SK-N-SH (cell line): ENCODE measurements around the gene AGTRAP.

ENCODE experiments used
- CHD2 ChIP-seq: fragments of 150-350 bp; IDR thresholded peaks from 2 replicates; pipeline ENCODE4 v1.6.1; 2018; ENCODE audit warnings: low read length; ENCODE audit not compliant: partially characterized antibody
- EP300 ChIP-seq, 2 experiments: IDR thresholded peaks; 2 replicates each; pipeline versions ENCODE4 v1.4.0 to v1.6.1; 2012; ENCODE audit warnings: borderline replicate concordance in 1 of 2, low read depth in 1 of 2, low read length in 1 of 2
- EZH2phosphoT487 ChIP-seq: fragments of 200-600 bp; sonication (generic); IDR thresholded peaks from 2 replicates; pipeline ENCODE4 v1.6.1; 2017; ENCODE audit warnings: low read depth, mixed run types, mild to moderate bottlenecking, antibody characterized with exemption, moderate library complexity, borderline replicate concordance
- FOXM1 ChIP-seq: IDR thresholded peaks from 2 replicates; pipeline ENCODE4 v1.4.0; 2012; ENCODE audit warnings: low read depth, mild to moderate bottlenecking
- NFIC ChIP-seq: IDR thresholded peaks from 2 replicates; pipeline ENCODE4 v1.4.0; 2012; ENCODE audit warnings: borderline replicate concordance
- POLR2AphosphoS5 ChIP-seq: IDR thresholded peaks from 2 replicates; pipeline ENCODE4 v1.6.1; 2012; ENCODE audit warnings: low read depth, low read length
- RFX5 ChIP-seq: IDR thresholded peaks from 2 replicates; pipeline ENCODE4 v1.6.1; 2012; ENCODE audit warnings: mild to moderate bottlenecking, improper control_type of control experiment, low read length
- TAF1 ChIP-seq: IDR thresholded peaks from 2 replicates; pipeline ENCODE4 v1.6.1; 2012; ENCODE audit warnings: low read depth, mild to moderate bottlenecking, low read length, moderate library complexity, borderline replicate concordance
- TF ChIP-seq, protein P1 (sequence below): fragments of 200-600 bp; sonication (generic); IDR thresholded peaks from 2 replicates; pipeline ENCODE4 v1.6.1; 2017; ENCODE audit warnings: antibody characterized with exemption, mild to moderate bottlenecking, moderate library complexity
- TF ChIP-seq, protein P2 (sequence below): IDR thresholded peaks from 2 replicates; pipeline ENCODE4 v1.4.0; 2012; ENCODE audit warnings: low read depth, borderline replicate concordance
- TF ChIP-seq, protein P3 (sequence below): IDR thresholded peaks from 2 replicates; pipeline ENCODE4 v1.4.0; 2012; ENCODE audit warnings: low read depth

DNA sequence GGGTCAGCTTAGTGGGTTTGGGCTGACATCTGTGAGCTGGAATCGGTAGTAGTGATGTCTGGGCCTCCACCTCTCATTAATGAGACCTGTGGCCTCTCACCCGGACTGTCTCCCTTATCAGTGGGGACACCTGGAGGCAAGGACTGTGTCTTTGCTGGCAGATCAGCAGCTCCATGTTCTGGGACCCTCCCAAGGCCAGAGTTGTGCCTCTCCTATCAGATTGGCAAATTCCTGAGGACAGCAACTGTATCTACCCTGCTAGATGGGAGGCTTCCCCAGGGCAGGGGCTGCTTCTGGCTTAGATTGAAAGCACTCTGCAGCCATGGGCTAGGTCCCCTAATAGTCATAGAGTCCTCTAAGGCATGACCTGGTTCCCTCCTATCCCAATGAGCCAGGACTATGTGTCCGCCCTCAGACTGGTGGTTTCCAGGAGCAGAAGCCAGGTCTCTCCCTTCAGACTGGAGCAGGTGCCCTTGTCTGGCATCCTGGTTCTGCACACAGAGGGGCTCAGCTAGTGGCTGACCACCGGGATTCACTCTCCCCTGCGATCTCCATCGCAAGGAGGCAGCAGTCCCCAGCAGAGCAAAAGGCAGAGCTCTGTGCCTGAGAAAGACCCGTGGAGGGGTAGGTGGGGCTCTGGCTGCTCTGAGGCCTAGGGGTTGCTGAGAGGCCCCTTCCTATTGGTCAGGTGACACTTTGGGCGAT is 38.6 kb upstream of the AGTRAP start:
- TF ChIP-seq POLR2AphosphoS5 = no peak
- no peak for TF ChIP-seq EP300 (IDR thresholded peaks at IDR 0.05; ENCODE audit: borderline replicate concordance in 1 of 2, low read depth in 1 of 2, low read length in 1 of 2)
- no peak for TF ChIP-seq TAF1
- no peak for TF ChIP-seq FOXM1
- TF ChIP-seq, protein P1, sequence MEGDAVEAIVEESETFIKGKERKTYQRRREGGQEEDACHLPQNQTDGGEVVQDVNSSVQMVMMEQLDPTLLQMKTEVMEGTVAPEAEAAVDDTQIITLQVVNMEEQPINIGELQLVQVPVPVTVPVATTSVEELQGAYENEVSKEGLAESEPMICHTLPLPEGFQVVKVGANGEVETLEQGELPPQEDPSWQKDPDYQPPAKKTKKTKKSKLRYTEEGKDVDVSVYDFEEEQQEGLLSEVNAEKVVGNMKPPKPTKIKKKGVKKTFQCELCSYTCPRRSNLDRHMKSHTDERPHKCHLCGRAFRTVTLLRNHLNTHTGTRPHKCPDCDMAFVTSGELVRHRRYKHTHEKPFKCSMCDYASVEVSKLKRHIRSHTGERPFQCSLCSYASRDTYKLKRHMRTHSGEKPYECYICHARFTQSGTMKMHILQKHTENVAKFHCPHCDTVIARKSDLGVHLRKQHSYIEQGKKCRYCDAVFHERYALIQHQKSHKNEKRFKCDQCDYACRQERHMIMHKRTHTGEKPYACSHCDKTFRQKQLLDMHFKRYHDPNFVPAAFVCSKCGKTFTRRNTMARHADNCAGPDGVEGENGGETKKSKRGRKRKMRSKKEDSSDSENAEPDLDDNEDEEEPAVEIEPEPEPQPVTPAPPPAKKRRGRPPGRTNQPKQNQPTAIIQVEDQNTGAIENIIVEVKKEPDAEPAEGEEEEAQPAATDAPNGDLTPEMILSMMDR = no peak
- TF ChIP-seq RFX5 = no peak
- TF ChIP-seq, protein P2, sequence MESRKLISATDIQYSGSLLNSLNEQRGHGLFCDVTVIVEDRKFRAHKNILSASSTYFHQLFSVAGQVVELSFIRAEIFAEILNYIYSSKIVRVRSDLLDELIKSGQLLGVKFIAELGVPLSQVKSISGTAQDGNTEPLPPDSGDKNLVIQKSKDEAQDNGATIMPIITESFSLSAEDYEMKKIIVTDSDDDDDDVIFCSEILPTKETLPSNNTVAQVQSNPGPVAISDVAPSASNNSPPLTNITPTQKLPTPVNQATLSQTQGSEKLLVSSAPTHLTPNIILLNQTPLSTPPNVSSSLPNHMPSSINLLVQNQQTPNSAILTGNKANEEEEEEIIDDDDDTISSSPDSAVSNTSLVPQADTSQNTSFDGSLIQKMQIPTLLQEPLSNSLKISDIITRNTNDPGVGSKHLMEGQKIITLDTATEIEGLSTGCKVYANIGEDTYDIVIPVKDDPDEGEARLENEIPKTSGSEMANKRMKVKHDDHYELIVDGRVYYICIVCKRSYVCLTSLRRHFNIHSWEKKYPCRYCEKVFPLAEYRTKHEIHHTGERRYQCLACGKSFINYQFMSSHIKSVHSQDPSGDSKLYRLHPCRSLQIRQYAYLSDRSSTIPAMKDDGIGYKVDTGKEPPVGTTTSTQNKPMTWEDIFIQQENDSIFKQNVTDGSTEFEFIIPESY = no peak
- TF ChIP-seq, protein P3, sequence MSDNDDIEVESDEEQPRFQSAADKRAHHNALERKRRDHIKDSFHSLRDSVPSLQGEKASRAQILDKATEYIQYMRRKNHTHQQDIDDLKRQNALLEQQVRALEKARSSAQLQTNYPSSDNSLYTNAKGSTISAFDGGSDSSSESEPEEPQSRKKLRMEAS = no peak
- no peak for TF ChIP-seq EZH2phosphoT487
- TF ChIP-seq NFIC = no peak
- TF ChIP-seq CHD2 = no peak
